Activated naive CD8-positive, alpha-beta T cell (primary cell): ENCODE measurements around the gene PAK3.

Experiments
- H3K27ac Mint-ChIP-seq: one replicate; pipeline ENCODE4 v1.8.0; 2021; ENCODE audit warnings: mixed read lengths
- H3K27me3 Mint-ChIP-seq: one replicate; pipeline ENCODE4 v1.8.0; 2021; ENCODE audit warnings: mixed read lengths
- H3K36me3 Mint-ChIP-seq: one replicate; pipeline ENCODE4 v1.8.0; 2021; ENCODE audit warnings: mixed read lengths
- H3K4me1 Mint-ChIP-seq: one replicate; pipeline ENCODE4 v1.8.0; 2021; ENCODE audit warnings: low read depth, mixed read lengths
- H3K4me3 Mint-ChIP-seq: one replicate; pipeline ENCODE4 v1.8.0; 2021; ENCODE audit warnings: mild to moderate bottlenecking, mixed read lengths
- H3K9me3 Mint-ChIP-seq: one replicate; pipeline ENCODE4 v1.8.0; 2021; ENCODE audit warnings: low read depth, mixed read lengths

PAK3 gene

DNA sequence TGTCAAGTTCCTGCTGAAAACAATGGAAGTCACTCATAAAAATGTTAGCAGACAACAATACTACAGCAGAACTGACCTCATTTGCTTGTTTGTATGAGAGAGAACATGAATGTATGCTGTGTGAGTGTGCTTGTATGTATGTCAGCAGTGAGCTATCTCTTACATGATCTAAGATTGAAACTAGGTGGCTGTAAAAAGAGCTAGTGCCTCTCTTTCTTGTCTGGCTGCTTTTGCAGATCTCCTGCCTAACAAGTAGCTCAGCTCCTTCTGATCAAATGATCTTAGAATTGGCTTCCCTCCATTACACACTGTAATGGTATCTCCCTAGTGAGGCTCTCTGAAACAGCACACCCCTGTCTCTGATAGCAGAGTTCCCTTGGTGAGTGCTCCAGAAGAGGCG is 20.7 kb downstream of the PAK3 start:
- Mint-ChIP-seq H3K27ac (no peak overlapping the region), H3K4me3 (no peak overlapping the region), H3K27me3 (no peaks in the 10 kb centered on the region), H3K4me1 (no peaks in the 10 kb centered on the region), H3K9me3 (no peaks in the 10 kb centered on the region), H3K36me3 (no peaks in the 10 kb centered on the region)

DNA sequence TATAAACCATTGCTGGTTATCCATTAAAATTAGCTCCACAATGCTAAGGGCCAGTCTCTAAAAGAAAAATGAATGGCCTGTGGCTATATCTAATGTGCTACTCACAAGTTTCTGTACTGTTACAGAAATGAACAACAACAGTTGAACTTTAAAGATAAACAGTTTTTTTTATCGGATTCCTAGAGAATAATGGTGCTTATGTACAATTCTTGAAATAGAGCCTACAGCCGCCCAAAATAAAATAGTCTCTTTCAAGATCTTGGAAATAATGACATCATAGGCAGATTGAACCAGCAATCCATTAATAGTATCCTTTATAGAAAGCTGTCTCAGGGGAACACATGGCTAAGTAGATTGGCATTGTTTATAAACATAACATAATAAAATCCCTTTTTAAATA is 23.4 kb downstream of the PAK3 start:
- Mint-ChIP-seq H3K4me1 (peaks cover 10% of the 10 kb centered on the region), H3K27ac (no peak overlapping the region), H3K27me3 (no peaks in the 10 kb centered on the region), H3K4me3 (no peak overlapping the region), H3K9me3 (no peaks in the 10 kb centered on the region), H3K36me3 (no peaks in the 10 kb centered on the region)

DNA sequence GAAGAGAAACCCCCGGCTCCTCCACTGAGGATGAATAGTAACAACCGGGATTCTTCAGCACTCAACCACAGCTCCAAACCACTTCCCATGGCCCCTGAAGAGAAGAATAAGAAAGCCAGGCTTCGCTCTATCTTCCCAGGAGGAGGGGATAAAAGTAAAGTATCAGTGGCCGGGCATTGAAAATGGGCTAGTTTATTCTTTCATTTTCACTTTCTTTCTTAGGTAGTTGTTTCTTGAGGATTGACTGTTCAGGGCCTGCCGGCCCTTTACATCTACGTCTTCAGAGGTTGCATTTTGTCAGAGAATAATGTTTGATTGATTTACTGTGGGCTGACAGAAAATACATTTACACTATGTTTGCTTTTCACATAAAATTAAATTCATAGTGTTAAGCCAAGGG is 27.1 kb downstream of the PAK3 start:
- peaks cover 10% of the 10 kb centered on the region for H3K4me1 Mint-ChIP-seq
- H3K27ac Mint-ChIP-seq = peak overlapping the region; percentile 61
- H3K9me3 Mint-ChIP-seq = no peaks in the 10 kb centered on the region
- H3K4me3 Mint-ChIP-seq = peak overlapping the region; percentile 54
- no peaks in the 10 kb centered on the region for H3K27me3 Mint-ChIP-seq
- no peaks in the 10 kb centered on the region for H3K36me3 Mint-ChIP-seq

- H3K27me3 Mint-ChIP-seq = no peaks in the 10 kb centered on the region
- no peak overlapping the region for H3K4me3 Mint-ChIP-seq
- H3K9me3 Mint-ChIP-seq = no peaks in the 10 kb centered on the region
- peaks cover 10% of the 10 kb centered on the region for H3K4me1 Mint-ChIP-seq
- H3K36me3 Mint-ChIP-seq = no peaks in the 10 kb centered on the region
- H3K27ac Mint-ChIP-seq = peak overlapping the region; percentile 72
Observed at GRCh38 chrX:111123606-111124179, 27.7 kb downstream of the PAK3 start.

- no peaks in the 10 kb centered on the region for H3K9me3 Mint-ChIP-seq
- no peak overlapping the region for H3K4me3 Mint-ChIP-seq
- H3K27me3 Mint-ChIP-seq = no peaks in the 10 kb centered on the region
- H3K36me3 Mint-ChIP-seq = no peaks in the 10 kb centered on the region
- peaks cover 10% of the 10 kb centered on the region for H3K4me1 Mint-ChIP-seq
- H3K27ac Mint-ChIP-seq = no peak overlapping the region
Observed at GRCh38 chrX:111124418-111124817, 28.4 kb downstream of the PAK3 start.

DNA sequence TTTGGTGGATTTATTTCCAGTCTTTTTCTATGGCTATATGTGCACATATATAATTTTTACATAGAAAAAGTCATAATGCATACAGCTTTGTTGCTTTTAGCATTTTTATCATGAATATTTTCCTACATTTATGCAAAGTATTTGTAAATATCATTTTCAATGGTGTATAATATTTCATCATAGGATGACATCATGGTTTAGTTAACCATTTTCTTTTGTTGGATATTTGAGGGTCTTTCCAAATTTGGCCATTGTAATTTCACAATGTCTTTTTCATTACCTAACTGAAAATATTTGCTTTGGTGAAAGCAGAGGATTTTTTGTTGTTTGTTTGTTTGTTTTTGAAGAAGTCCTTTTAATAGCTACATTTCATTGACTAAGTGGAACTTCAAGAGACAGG is 31.0 kb downstream of the PAK3 start:
- H3K4me3 Mint-ChIP-seq = no peak overlapping the region
- no peaks in the 10 kb centered on the region for H3K9me3 Mint-ChIP-seq
- H3K4me1 Mint-ChIP-seq = peaks cover 11% of the 10 kb centered on the region
- H3K36me3 Mint-ChIP-seq = no peaks in the 10 kb centered on the region
- H3K27ac Mint-ChIP-seq = no peak overlapping the region
- H3K27me3 Mint-ChIP-seq = no peaks in the 10 kb centered on the region

- no peaks in the 10 kb centered on the region for H3K27me3 Mint-ChIP-seq
- H3K4me3 Mint-ChIP-seq = no peak overlapping the region
- no peak overlapping the region for H3K27ac Mint-ChIP-seq
- no peaks in the 10 kb centered on the region for H3K36me3 Mint-ChIP-seq
- H3K4me1 Mint-ChIP-seq = peaks cover 2% of the 10 kb centered on the region
- H3K9me3 Mint-ChIP-seq = no peaks in the 10 kb centered on the region
Observed at GRCh38 chrX:111129921-111130320, 33.9 kb downstream of the PAK3 start.

- H3K27me3 Mint-ChIP-seq = no peaks in the 10 kb centered on the region
- H3K4me1 Mint-ChIP-seq = peaks cover 2% of the 10 kb centered on the region
- H3K9me3 Mint-ChIP-seq = no peaks in the 10 kb centered on the region
- no peaks in the 10 kb centered on the region for H3K36me3 Mint-ChIP-seq
- H3K4me3 Mint-ChIP-seq = no peak overlapping the region
- no peak overlapping the region for H3K27ac Mint-ChIP-seq
Observed at GRCh38 chrX:111131572-111131971, 35.6 kb downstream of the PAK3 start.

GRCh38 chrX:111133389-111133788 is 37.4 kb downstream of the PAK3 start:
- H3K4me3 Mint-ChIP-seq = no peak overlapping the region
- no peaks in the 10 kb centered on the region for H3K36me3 Mint-ChIP-seq
- peaks cover 2% of the 10 kb centered on the region for H3K4me1 Mint-ChIP-seq
- H3K9me3 Mint-ChIP-seq = no peaks in the 10 kb centered on the region
- no peaks in the 10 kb centered on the region for H3K27me3 Mint-ChIP-seq
- no peak overlapping the region for H3K27ac Mint-ChIP-seq

DNA sequence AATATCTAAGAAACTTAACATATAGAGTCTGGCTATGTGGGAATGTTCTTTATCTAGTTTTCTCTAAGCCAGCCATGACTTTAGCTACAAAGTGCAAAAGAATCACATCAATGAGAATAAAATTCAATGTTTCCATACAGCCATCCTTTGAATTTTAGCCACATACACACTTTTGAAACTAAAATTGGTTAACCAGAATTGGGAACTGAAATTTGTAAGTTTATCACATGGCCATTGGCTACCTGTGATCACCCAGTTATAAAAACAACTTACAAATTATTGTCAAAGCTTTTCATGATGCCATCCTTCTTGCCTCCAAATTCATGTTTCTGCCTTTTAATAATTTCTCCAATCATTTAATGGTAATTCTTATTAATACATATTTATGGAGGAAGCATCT is 49.9 kb downstream of the PAK3 start:
- H3K4me3 Mint-ChIP-seq = no peak overlapping the region
- H3K27me3 Mint-ChIP-seq = peaks cover 1% of the 10 kb centered on the region
- no peaks in the 10 kb centered on the region for H3K9me3 Mint-ChIP-seq
- H3K36me3 Mint-ChIP-seq = no peaks in the 10 kb centered on the region
- H3K27ac Mint-ChIP-seq = no peak overlapping the region
- no peaks in the 10 kb centered on the region for H3K4me1 Mint-ChIP-seq

- no peaks in the 10 kb centered on the region for H3K4me1 Mint-ChIP-seq
- peaks cover 1% of the 10 kb centered on the region for H3K27me3 Mint-ChIP-seq
- no peak overlapping the region for H3K4me3 Mint-ChIP-seq
- no peak overlapping the region for H3K27ac Mint-ChIP-seq
- H3K9me3 Mint-ChIP-seq = no peaks in the 10 kb centered on the region
- H3K36me3 Mint-ChIP-seq = no peaks in the 10 kb centered on the region
Observed at GRCh38 chrX:111151764-111152163, 55.8 kb downstream of the PAK3 start.

DNA sequence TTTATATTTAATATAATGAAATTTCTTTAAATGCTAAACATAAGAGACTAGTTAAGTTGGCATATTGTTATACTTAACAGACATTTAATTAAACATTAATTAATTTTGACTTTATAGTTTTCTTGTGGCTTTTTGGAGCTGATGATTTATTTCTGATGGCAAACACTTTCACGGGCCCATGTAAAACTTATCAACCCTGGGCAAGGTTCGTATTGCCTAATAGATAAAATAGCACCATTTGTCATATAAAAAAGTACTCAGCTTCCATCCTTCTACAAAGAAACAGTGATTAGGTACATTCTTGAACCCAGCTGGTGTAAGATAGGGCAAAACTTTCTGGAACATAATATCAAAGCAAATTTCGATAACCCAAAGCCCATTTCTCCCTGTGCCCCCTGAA is 63.2 kb downstream of the PAK3 start:
- Mint-ChIP-seq H3K4me3 (no peak overlapping the region), H3K36me3 (no peaks in the 10 kb centered on the region), H3K27ac (no peak overlapping the region), H3K9me3 (no peaks in the 10 kb centered on the region), H3K27me3 (peaks cover 2% of the 10 kb centered on the region), H3K4me1 (no peaks in the 10 kb centered on the region)

GRCh38 chrX:111164728-111165127 is 68.7 kb downstream of the PAK3 start:
- Mint-ChIP-seq H3K4me1 (no peaks in the 10 kb centered on the region), H3K27me3 (peaks cover 2% of the 10 kb centered on the region), H3K36me3 (no peaks in the 10 kb centered on the region), H3K9me3 (no peaks in the 10 kb centered on the region), H3K27ac (no peak overlapping the region), H3K4me3 (no peak overlapping the region)

GRCh38 chrX:111165902-111166301 is 69.9 kb downstream of the PAK3 start:
- Mint-ChIP-seq H3K27me3 (peaks cover 2% of the 10 kb centered on the region), H3K9me3 (no peaks in the 10 kb centered on the region), H3K4me3 (no peak overlapping the region)

GRCh38 chrX:111167334-111167733 is 71.3 kb downstream of the PAK3 start:
- no peak overlapping the region for H3K27ac Mint-ChIP-seq
- H3K4me1 Mint-ChIP-seq = no peaks in the 10 kb centered on the region
- no peak overlapping the region for H3K4me3 Mint-ChIP-seq

More at GRCh38 chrX:111165902-111166301, 69.9 kb downstream of the PAK3 start:
- Mint-ChIP-seq H3K36me3 (no peaks in the 10 kb centered on the region), H3K4me1 (no peaks in the 10 kb centered on the region), H3K27ac (no peak overlapping the region)

GRCh38 chrX:111168314-111168713 is 72.3 kb downstream of the PAK3 start:
- Mint-ChIP-seq H3K27ac (no peak overlapping the region), H3K4me3 (no peak overlapping the region), H3K27me3 (no peaks in the 10 kb centered on the region), H3K9me3 (no peaks in the 10 kb centered on the region), H3K4me1 (no peaks in the 10 kb centered on the region), H3K36me3 (no peaks in the 10 kb centered on the region)

More at GRCh38 chrX:111167334-111167733, 71.3 kb downstream of the PAK3 start:
- Mint-ChIP-seq H3K27me3 (peaks cover 2% of the 10 kb centered on the region), H3K9me3 (no peaks in the 10 kb centered on the region), H3K36me3 (no peaks in the 10 kb centered on the region)
